GM23338 (cell line): ENCODE data around the gene LEFTY1. TPM values are rescaled to one million over a fixed set of nuclear protein-coding genes. Genes with fewer than 3 reads are reported as not detected.

ENCODE experiments used
- ATAC-seq: fragments of 200-7000 bp; cut with Tn5 transposase; 3 replicates; pipeline ENCODE4 v1.9.1; 2020
- DNase-seq: peaks from one replicate; pipeline ENCODE4 v3.0.0-alpha.2; 2015; ENCODE audit warnings: low spot score
- H2AFZ ChIP-seq: fragments of 200-600 bp; sonication (generic); 2 replicates; pipeline ENCODE4 v1.8.0; 2016; ENCODE audit warnings: antibody characterized with exemption, mild to moderate bottlenecking, moderate library complexity
- H3F3A ChIP-seq: fragments of 200-600 bp; sonication (generic); replicated peaks from 2 replicates; pipeline ENCODE4 v1.8.0; 2017; ENCODE audit warnings: antibody characterized with exemption, mixed run types, low read depth
- H3K27ac ChIP-seq: fragments of 200-600 bp; sonication (generic); 2 replicates; pipeline ENCODE4 v1.6.1; 2016; ENCODE audit warnings: low read depth
- H3K27me3 ChIP-seq: fragments of 200-600 bp; sonication (generic); 2 replicates; pipeline ENCODE4 v1.8.0; 2016; ENCODE audit warnings: mild to moderate bottlenecking, mixed run types, moderate library complexity; ENCODE audit not compliant: insufficient read depth
- H3K36me3 ChIP-seq: fragments of 200-600 bp; sonication (generic); 2 replicates; pipeline ENCODE4 v1.8.0; 2016; ENCODE audit warnings: mild to moderate bottlenecking; ENCODE audit not compliant: insufficient read depth
- H3K4me1 ChIP-seq: fragments of 200-600 bp; sonication (generic); 2 replicates; pipeline ENCODE4 v1.8.0; 2016; ENCODE audit warnings: mild to moderate bottlenecking, moderate library complexity; ENCODE audit not compliant: insufficient read depth
- H3K4me2 ChIP-seq: fragments of 200-600 bp; sonication (generic); 2 replicates; pipeline ENCODE4 v1.7.1; 2017; ENCODE audit warnings: mixed run types
- H3K4me3 ChIP-seq: fragments of 200-600 bp; sonication (generic); 2 replicates; pipeline ENCODE4 v1.6.1; 2016; ENCODE audit warnings: mixed run types
- H3K79me2 ChIP-seq: fragments of 200-600 bp; sonication (generic); replicated peaks from 2 replicates; pipeline ENCODE4 v1.8.0; 2017; ENCODE audit warnings: mild to moderate bottlenecking; ENCODE audit not compliant: insufficient read depth
- H3K9me2 ChIP-seq: fragments of 200-600 bp; sonication (generic); 2 replicates; pipeline ENCODE4 v1.8.0; 2017; ENCODE audit not compliant: insufficient read depth
- H4K20me1 ChIP-seq: fragments of 200-600 bp; sonication (generic); replicated peaks from 2 replicates; pipeline ENCODE4 v1.8.0; 2017; ENCODE audit warnings: mild to moderate bottlenecking; ENCODE audit not compliant: insufficient read depth
- H3K27ac Mint-ChIP-seq: 2 replicates; pipeline ENCODE4 v1.8.0; 2020; ENCODE audit warnings: inconsistent platforms, mild to moderate bottlenecking, moderate library complexity, mixed read lengths
- H3K27me3 Mint-ChIP-seq: 3 replicates; pipeline ENCODE4 v1.8.0; 2022; ENCODE audit warnings: low read depth, mild to moderate bottlenecking, moderate library complexity, mixed read lengths, inconsistent platforms; ENCODE audit not compliant: insufficient read depth, poor library complexity
- H3K36me3 Mint-ChIP-seq: 3 replicates; pipeline ENCODE4 v1.8.0; 2021; ENCODE audit warnings: low read depth, mild to moderate bottlenecking, inconsistent platforms, moderate library complexity, mixed read lengths
- H3K4me1 Mint-ChIP-seq: 3 replicates; pipeline ENCODE4 v1.8.0; 2020; ENCODE audit warnings: mild to moderate bottlenecking, inconsistent platforms, mixed read lengths
- H3K4me3 Mint-ChIP-seq: 3 replicates; pipeline ENCODE4 v1.8.0; 2021; ENCODE audit warnings: moderate library complexity, mild to moderate bottlenecking, inconsistent platforms, mixed read lengths
- H3K9me3 Mint-ChIP-seq: 3 replicates; pipeline ENCODE4 v1.8.0; 2020; ENCODE audit warnings: moderate library complexity, mild to moderate bottlenecking, inconsistent platforms, mixed read lengths
- CREB1 ChIP-seq: fragments of 250-450 bp; sonication (Bioruptor Pico); IDR thresholded peaks from 2 replicates; pipeline ENCODE4 v1.5.0; 2020; ENCODE audit warnings: low read depth, mild to moderate bottlenecking, moderate library complexity
- CTCF ChIP-seq, 2 experiments: fragments of 200-600 bp in 1 of 2; sonication (generic) in 1 of 2; conservative IDR thresholded peaks; 2 replicates each; pipeline versions ENCODE4 v1.5.1 to v1.6.1; 2016 to 2017; ENCODE audit warnings: antibody characterized with exemption in 2 of 2, low read depth in 2 of 2, mild to moderate bottlenecking in 2 of 2, moderate library complexity in 1 of 2
- ETS1 ChIP-seq: IDR thresholded peaks from 2 replicates; pipeline ENCODE4 v1.6.1; 2016; ENCODE audit warnings: antibody characterized with exemption
- EZH2 ChIP-seq: fragments of 200-600 bp; sonication (generic); IDR thresholded peaks from one replicate; pipeline ENCODE4 v1.8.0; 2017; ENCODE audit warnings: antibody characterized with exemption, mild to moderate bottlenecking, low read depth; ENCODE audit not compliant: unreplicated experiment
- EZH2phosphoT487 ChIP-seq: fragments of 200-600 bp; sonication (generic); IDR thresholded peaks from one replicate; pipeline ENCODE4 v1.8.1; 2018; ENCODE audit warnings: antibody characterized with exemption; ENCODE audit not compliant: unreplicated experiment
- JUNB ChIP-seq: IDR thresholded peaks from one replicate; pipeline ENCODE4 v1.6.1; 2016; ENCODE audit warnings: antibody characterized with exemption; ENCODE audit not compliant: unreplicated experiment
- NANOG ChIP-seq: IDR thresholded peaks from 2 replicates; pipeline ENCODE4 v1.6.1; 2016; ENCODE audit warnings: antibody characterized with exemption, borderline replicate concordance
- POLR2AphosphoS5 ChIP-seq: IDR thresholded peaks from 2 replicates; pipeline ENCODE4 v1.6.1; 2016; ENCODE audit warnings: antibody characterized with exemption, low read depth
- STAT1 ChIP-seq: IDR thresholded peaks from one replicate; pipeline ENCODE4 v1.6.1; 2016; ENCODE audit warnings: antibody characterized with exemption; ENCODE audit not compliant: unreplicated experiment
- ZNF114 ChIP-seq: fragments of 250-450 bp; sonication (Bioruptor Pico); IDR thresholded peaks from 2 replicates; pipeline ENCODE4 v1.5.0; 2020; ENCODE audit warnings: mild to moderate bottlenecking, moderate library complexity
- ZNF331 ChIP-seq: fragments of 250-450 bp; sonication (Bioruptor Pico); IDR thresholded peaks from 2 replicates; pipeline ENCODE4 v1.5.0; 2020; ENCODE audit warnings: low read depth, mild to moderate bottlenecking, moderate library complexity
- polyA plus RNA-seq: library from polyadenylated mRNA; unstranded; fragments of >200 nt; fragmentation: Nextera tagmentation; extraction: Ambion mirVana; gene quantifications from 2 replicates; pipeline ENCODE4 v1.2.1, GENCODE V29; 2016
- total RNA-seq: library from RNA; depleted of rRNA; stranded (reverse); fragments of >200 nt; shearing (Covaris generic); gene quantifications from 2 replicates; pipeline ENCODE4 v1.2.3, GENCODE V29; 2014
- TF ChIP-seq, protein P1 (sequence below): fragments of 250-450 bp; sonication (Bioruptor Pico); IDR thresholded peaks from 2 replicates; pipeline ENCODE4 v1.5.0; 2020; ENCODE audit warnings: mild to moderate bottlenecking, moderate library complexity
- TF ChIP-seq, protein P2 (sequence below): IDR thresholded peaks from one replicate; pipeline ENCODE4 v1.6.1; 2018; ENCODE audit warnings: antibody characterized with exemption; ENCODE audit not compliant: unreplicated experiment

The LEFTY1 gene
- total and polyA plus RNA-seq, 2 experiments from 2014 or later: 27.5 to 65.4 TPM

- peak overlapping the region; percentile 55 for H3K4me3 ChIP-seq
Observed at GRCh38 chr1:225888289-225888897, 553 bp downstream of the LEFTY1 start.

More at GRCh38 chr1:225888289-225888897, 553 bp downstream of the LEFTY1 start:
- Histone ChIP-seq H3K9me2 (no peaks in the 10 kb centered on the region), H3K36me3 (no peaks in the 10 kb centered on the region), H3K4me2 (peak overlapping the region; percentile 81), H3K4me1 (peaks cover 33% of the 10 kb centered on the region), H3K79me2 (0 out of 2 replicates have a peak, but pooled peaks cover 6% of the 10 kb centered on the region), H3F3A (peaks cover 14% of the 10 kb centered on the region), H3K27me3 (no peaks in the 10 kb centered on the region), H2AFZ (no peak overlapping the region), H3K27ac (0 out of 2 replicates have a peak overlapping the region, but pooled peaks have one; percentile 50), H4K20me1 (no peaks in the 10 kb centered on the region)
- H3K9me3 Mint-ChIP-seq: no peaks in the 10 kb centered on the region
- TF ChIP-seq ZNF114 (CRISPR knock-in tag): no peak
- TF ChIP-seq CTCF (conservative IDR thresholded peaks at IDR 0.05; ENCODE audit: low read depth in 2 of 2): no peak
- TF ChIP-seq, protein P1, sequence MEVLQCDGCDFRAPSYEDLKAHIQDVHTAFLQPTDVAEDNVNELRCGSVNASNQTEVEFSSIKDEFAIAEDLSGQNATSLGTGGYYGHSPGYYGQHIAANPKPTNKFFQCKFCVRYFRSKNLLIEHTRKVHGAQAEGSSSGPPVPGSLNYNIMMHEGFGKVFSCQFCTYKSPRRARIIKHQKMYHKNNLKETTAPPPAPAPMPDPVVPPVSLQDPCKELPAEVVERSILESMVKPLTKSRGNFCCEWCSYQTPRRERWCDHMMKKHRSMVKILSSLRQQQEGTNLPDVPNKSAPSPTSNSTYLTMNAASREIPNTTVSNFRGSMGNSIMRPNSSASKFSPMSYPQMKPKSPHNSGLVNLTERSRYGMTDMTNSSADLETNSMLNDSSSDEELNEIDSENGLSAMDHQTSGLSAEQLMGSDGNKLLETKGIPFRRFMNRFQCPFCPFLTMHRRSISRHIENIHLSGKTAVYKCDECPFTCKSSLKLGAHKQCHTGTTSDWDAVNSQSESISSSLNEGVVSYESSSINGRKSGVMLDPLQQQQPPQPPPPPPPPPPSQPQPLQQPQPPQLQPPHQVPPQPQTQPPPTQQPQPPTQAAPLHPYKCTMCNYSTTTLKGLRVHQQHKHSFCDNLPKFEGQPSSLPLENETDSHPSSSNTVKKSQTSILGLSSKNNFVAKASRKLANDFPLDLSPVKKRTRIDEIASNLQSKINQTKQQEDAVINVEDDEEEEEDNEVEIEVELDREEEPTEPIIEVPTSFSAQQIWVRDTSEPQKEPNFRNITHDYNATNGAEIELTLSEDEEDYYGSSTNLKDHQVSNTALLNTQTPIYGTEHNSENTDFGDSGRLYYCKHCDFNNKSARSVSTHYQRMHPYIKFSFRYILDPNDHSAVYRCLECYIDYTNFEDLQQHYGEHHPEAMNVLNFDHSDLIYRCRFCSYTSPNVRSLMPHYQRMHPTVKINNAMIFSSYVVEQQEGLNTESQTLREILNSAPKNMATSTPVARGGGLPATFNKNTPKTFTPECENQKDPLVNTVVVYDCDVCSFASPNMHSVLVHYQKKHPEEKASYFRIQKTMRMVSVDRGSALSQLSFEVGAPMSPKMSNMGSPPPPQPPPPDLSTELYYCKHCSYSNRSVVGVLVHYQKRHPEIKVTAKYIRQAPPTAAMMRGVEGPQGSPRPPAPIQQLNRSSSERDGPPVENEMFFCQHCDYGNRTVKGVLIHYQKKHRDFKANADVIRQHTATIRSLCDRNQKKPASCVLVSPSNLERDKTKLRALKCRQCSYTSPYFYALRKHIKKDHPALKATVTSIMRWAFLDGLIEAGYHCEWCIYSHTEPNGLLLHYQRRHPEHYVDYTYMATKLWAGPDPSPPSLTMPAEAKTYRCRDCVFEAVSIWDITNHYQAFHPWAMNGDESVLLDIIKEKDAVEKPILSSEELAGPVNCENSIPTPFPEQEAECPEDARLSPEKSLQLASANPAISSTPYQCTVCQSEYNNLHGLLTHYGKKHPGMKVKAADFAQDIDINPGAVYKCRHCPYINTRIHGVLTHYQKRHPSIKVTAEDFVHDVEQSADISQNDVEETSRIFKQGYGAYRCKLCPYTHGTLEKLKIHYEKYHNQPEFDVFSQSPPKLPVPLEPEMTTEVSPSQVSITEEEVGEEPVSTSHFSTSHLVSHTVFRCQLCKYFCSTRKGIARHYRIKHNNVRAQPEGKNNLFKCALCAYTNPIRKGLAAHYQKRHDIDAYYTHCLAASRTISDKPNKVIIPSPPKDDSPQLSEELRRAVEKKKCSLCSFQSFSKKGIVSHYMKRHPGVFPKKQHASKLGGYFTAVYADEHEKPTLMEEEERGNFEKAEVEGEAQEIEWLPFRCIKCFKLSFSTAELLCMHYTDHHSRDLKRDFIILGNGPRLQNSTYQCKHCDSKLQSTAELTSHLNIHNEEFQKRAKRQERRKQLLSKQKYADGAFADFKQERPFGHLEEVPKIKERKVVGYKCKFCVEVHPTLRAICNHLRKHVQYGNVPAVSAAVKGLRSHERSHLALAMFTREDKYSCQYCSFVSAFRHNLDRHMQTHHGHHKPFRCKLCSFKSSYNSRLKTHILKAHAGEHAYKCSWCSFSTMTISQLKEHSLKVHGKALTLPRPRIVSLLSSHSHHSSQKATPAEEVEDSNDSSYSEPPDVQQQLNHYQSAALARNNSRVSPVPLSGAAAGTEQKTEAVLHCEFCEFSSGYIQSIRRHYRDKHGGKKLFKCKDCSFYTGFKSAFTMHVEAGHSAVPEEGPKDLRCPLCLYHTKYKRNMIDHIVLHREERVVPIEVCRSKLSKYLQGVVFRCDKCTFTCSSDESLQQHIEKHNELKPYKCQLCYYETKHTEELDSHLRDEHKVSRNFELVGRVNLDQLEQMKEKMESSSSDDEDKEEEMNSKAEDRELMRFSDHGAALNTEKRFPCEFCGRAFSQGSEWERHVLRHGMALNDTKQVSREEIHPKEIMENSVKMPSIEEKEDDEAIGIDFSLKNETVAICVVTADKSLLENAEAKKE (CRISPR knock-in tag): no peak
- TF ChIP-seq ETS1: no peak
- TF ChIP-seq, protein P2, sequence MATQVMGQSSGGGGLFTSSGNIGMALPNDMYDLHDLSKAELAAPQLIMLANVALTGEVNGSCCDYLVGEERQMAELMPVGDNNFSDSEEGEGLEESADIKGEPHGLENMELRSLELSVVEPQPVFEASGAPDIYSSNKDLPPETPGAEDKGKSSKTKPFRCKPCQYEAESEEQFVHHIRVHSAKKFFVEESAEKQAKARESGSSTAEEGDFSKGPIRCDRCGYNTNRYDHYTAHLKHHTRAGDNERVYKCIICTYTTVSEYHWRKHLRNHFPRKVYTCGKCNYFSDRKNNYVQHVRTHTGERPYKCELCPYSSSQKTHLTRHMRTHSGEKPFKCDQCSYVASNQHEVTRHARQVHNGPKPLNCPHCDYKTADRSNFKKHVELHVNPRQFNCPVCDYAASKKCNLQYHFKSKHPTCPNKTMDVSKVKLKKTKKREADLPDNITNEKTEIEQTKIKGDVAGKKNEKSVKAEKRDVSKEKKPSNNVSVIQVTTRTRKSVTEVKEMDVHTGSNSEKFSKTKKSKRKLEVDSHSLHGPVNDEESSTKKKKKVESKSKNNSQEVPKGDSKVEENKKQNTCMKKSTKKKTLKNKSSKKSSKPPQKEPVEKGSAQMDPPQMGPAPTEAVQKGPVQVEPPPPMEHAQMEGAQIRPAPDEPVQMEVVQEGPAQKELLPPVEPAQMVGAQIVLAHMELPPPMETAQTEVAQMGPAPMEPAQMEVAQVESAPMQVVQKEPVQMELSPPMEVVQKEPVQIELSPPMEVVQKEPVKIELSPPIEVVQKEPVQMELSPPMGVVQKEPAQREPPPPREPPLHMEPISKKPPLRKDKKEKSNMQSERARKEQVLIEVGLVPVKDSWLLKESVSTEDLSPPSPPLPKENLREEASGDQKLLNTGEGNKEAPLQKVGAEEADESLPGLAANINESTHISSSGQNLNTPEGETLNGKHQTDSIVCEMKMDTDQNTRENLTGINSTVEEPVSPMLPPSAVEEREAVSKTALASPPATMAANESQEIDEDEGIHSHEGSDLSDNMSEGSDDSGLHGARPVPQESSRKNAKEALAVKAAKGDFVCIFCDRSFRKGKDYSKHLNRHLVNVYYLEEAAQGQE: no peak
- TF ChIP-seq CREB1: no peak
- no peak for TF ChIP-seq ZNF331 (CRISPR knock-in tag)
- no peak for TF ChIP-seq POLR2AphosphoS5
- no peak for TF ChIP-seq EZH2phosphoT487
- TF ChIP-seq NANOG: no peak
- no peak for TF ChIP-seq STAT1
- TF ChIP-seq JUNB: no peak
- no peak for TF ChIP-seq EZH2
- H3K27me3 Mint-ChIP-seq: peaks cover 22% of the 10 kb centered on the region
- H3K36me3 Mint-ChIP-seq: no peaks in the 10 kb centered on the region
- peaks cover 40% of the 10 kb centered on the region for H3K4me1 Mint-ChIP-seq
- DNase-seq (no peak), ATAC-seq (no peak)
- peak overlapping the region; percentile 46; the same call in 2 of the 3 replicates for H3K4me3 Mint-ChIP-seq
- no peak overlapping the region for H3K27ac Mint-ChIP-seq
